Jurkat, Clone E6-1 (cell line): ENCODE data around the gene MAML1. TPM values are rescaled to one million over a fixed set of nuclear protein-coding genes. Genes with fewer than 3 reads are reported as not detected.
"Not testable (repeated sequence)": the region's sequence is repeated elsewhere in the genome, so short reads cannot be mapped to it uniquely, and the experiment has no call there.

ENCODE experiments used
- DNase-seq: peaks from one replicate; pipeline ENCODE4 v3.0.0-alpha.2; 2011; ENCODE audit warnings: low read depth, low spot score
- H3K4me3 ChIP-seq: 2 replicates; pipeline ENCODE4 v1.5.1; 2011; ENCODE audit warnings: mild to moderate bottlenecking, low read length, control low read depth, moderate library complexity
- polyA plus RNA-seq: library from polyadenylated mRNA; unstranded; fragments of >200 nt; gene quantifications from one replicate; pipeline ENCODE4 v1.2.1, GENCODE V29; 2012; ENCODE audit warnings: missing spikeins; ENCODE audit not compliant: insufficient read length, insufficient read depth

The MAML1 gene
- 24.4 TPM for polyA plus RNA-seq

- H3K4me3 ChIP-seq: peak within 1 kb of the TSS; percentile 87
- DNase-seq: peak; percentile 100
These were observed at the start of gene MAML1 for GRCh38 chr5:179732412-179732917. TSS of gene MAML1 (plus strand) at chr5:179732822. CDS start at chr5:179733113, 291 bp downstream.

GRCh38 chr5:179689212-179689611 lies 43.4 kb upstream of the MAML1 start:
- not testable (repeated sequence) for H3K4me3 ChIP-seq, DNase-seq

- no peak overlapping the region for H3K4me3 ChIP-seq
- DNase-seq: no peak
These were observed 38.1 kb upstream of the MAML1 start for GRCh38 chr5:179694561-179694960.

GRCh38 chr5:179696603-179697002 lies 36.0 kb upstream of the MAML1 start:
- H3K4me3 ChIP-seq: no peak overlapping the region
- DNase-seq: no peak

GRCh38 chr5:179697108-179697507 lies 35.5 kb upstream of the MAML1 start:
- DNase-seq: no peak
- H3K4me3 ChIP-seq: peak overlapping the region; percentile 83

GRCh38 chr5:179697543-179697942 lies 35.1 kb upstream of the MAML1 start:
- peak overlapping the region; percentile 83 for H3K4me3 ChIP-seq
- DNase-seq: not testable (repeated sequence)

GRCh38 chr5:179697993-179698934 lies 34.4 kb upstream of the MAML1 start:
- peak overlapping the region; percentile 95 for H3K4me3 ChIP-seq

GRCh38 chr5:179698935-179699615 lies 33.5 kb upstream of the MAML1 start, which contains the start of gene CANX:
TSS of gene CANX (plus strand) at chr5:179698967. CDS start at chr5:179705682, 6,715 bp downstream.
- DNase-seq: no peak
- H3K4me3 ChIP-seq: peak within 1 kb of the TSS; percentile 95

More at GRCh38 chr5:179697993-179698934, 34.4 kb upstream of the MAML1 start:
- peak; percentile 98 for DNase-seq

- peak overlapping the region; percentile 95 for H3K4me3 ChIP-seq
- no peak for DNase-seq
These were observed 32.9 kb upstream of the MAML1 start for GRCh38 chr5:179699616-179700237.

GRCh38 chr5:179700401-179700918 lies 32.2 kb upstream of the MAML1 start:
- no peak for DNase-seq
- peak overlapping the region; percentile 95 for H3K4me3 ChIP-seq

GRCh38 chr5:179716286-179716685 lies 16.3 kb upstream of the MAML1 start:
- no peak for DNase-seq
- no peak overlapping the region for H3K4me3 ChIP-seq

- no peak for DNase-seq
- no peak overlapping the region for H3K4me3 ChIP-seq
These were observed 12.4 kb upstream of the MAML1 start for GRCh38 chr5:179720222-179720621.

DNA sequence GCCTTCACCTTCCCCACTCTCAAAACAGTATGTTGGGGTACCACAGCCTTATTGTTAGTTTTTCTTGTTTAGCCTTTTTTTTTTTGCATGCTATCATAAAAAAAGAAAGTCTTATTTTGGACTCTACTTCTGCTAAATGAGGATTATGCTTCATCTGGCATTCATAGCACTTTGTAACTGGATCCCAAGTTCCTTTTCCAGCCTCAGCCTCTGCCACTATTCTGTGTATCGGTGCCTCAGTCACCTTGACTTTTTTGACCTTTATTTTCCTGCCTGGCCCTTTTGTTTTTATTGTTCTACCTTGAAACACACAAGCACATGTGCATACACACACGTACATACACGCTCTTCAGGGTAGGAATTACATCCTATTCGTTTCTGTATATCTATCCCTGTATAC lies 8.5 kb upstream of the MAML1 start:
- DNase-seq: no peak

GRCh38 chr5:179727106-179727505 lies 5.5 kb upstream of the MAML1 start:
- DNase-seq: no peak
- no peak overlapping the region for H3K4me3 ChIP-seq

More for the DNA sequence above, 8.5 kb upstream of the MAML1 start:
- H3K4me3 ChIP-seq: no peak overlapping the region

GRCh38 chr5:179729303-179729702 lies 3.3 kb upstream of the MAML1 start:
- no peak overlapping the region for H3K4me3 ChIP-seq
- no peak for DNase-seq

DNA sequence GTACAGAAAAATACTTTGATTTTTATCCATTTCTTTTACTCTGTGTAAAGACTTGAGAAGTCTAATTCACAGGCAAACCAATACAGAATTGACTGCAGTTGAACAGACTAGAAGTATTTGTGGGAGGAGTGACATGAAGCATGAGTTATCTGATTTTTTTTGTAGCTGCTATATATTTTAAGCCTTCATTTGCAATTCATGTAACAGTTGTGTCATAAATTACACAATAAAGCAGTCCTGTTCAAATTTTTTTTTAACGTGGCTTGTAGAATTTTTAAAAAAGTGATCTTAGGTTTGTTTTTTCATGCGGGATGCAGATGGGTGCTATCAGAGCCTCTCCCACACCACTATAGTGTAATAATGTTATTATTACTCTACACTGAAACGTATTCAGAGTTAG lies 2.9 kb upstream of the MAML1 start:
- DNase-seq: no peak
- no peak overlapping the region for H3K4me3 ChIP-seq

DNA sequence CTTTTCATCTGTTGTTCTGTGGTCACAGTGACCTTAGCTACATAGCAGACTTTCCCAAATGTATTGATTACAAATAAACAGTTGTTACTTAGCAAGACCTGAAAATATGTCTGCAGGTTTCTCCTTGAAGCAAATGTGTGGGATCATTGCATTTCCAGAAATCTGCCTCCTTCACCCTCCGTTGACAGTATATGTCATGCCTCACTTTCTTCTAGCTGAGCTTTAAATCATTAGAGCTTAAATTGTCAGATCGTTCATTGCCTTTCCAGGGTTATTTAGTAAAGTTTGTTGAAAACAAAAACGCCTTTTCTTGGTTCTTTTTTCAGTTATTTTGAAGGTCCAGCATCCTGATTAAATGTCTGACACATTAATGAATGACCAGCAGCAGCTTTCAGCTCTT lies 2.3 kb upstream of the MAML1 start:
- DNase-seq: no peak
- no peak overlapping the region for H3K4me3 ChIP-seq

DNA sequence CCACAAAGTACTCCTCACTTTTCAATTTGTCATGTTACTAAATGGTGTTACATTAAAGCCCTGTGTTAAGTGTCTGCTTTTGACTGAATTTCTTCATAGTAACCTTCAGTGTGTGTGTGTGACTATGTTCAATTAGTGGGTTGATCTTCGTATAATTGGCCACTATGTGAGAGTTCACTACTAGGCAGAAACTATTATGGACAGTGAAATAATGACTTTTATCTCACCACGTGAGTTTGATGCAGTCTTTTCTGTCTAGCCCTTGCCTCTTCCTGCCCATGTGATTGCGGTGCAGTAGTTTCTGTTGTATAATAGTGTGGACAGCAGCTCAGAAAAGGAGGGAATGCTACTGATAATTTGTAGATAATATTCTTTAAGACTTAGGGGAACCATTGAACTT lies 1.8 kb upstream of the MAML1 start:
- H3K4me3 ChIP-seq: no peak overlapping the region
- no peak for DNase-seq

DNA sequence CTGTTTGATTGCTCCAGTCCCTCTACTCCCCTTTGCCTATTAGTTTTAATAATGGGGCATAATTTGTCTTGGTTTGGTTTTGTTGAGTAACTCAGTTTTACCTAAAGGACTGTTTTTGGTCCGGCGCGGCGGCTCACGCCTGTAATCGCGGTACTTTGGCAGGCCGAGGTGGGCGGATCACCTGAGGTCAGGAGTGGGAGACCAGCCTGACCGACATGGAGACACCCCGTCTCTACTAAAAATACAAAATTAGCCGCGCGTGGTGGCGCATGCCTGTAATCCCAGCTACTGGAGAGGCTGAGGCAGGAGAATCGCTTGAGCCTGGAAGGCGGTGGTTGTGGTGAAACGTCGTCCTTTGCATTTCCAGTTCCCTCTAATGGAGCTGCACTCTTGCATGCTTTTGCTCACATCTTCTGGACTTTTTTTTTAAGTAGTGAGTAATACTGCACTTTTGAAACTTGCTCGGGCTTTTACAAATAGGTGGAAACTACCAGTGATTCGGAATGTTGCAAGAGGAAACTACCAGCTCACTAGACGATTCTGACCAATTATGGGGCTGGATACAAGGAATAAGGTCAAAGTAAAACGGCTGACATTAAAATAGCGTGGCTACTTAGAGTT lies 721 bp upstream of the MAML1 start:
- H3K4me3 ChIP-seq: peak overlapping the region; percentile 87
- DNase-seq: no peak
